DMS53 treated with DMSO at 0.1 percent for 48 hours (cell line): ENCODE measurements around the gene CDH1.

ENCODE experiments used
- DNase-seq: peaks from one replicate; lab custom pipeline; 2025; ENCODE audit not compliant: unreplicated experiment; lab: John Stamatoyannopoulos, UW

Gene CDH1

GRCh38 chr16:68843482-68844210 is 106.6 kb downstream of the CDH1 start, which contains the start of gene TANGO6:
Gene TANGO6 (plus strand): TSS chr16:68843531. CDS start chr16:68843618, 87 bp downstream.
- peak; percentile 28 for DNase-seq

- DNase-seq: no peak
Measured at GRCh38 chr16:68844211-68844564, 107.1 kb downstream of the CDH1 start.

GRCh38 chr16:68848786-68849185 is 111.7 kb downstream of the CDH1 start:
- no peak for DNase-seq

DNA sequence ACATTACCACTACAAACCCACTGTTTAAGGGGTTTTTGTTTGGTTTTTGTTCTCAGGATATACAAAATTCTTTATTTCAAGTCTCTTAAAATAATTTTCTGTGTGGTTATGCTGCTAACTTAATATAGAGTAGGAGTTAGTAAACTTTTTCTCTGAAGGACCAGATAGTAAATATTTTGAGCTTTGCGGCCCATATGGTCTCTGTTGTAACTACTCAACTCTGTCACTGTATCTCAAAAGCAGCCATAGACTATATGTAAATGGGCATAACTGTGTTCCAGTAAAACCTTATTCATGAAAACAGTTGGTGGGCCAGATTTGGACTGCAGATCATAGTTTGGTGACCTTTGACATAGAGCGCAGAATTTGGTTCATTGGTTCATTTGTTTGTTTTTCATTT is 113.4 kb downstream of the CDH1 start:
- DNase-seq: no peak

GRCh38 chr16:68851601-68852000 is 114.5 kb downstream of the CDH1 start:
- DNase-seq: no peak

DNA sequence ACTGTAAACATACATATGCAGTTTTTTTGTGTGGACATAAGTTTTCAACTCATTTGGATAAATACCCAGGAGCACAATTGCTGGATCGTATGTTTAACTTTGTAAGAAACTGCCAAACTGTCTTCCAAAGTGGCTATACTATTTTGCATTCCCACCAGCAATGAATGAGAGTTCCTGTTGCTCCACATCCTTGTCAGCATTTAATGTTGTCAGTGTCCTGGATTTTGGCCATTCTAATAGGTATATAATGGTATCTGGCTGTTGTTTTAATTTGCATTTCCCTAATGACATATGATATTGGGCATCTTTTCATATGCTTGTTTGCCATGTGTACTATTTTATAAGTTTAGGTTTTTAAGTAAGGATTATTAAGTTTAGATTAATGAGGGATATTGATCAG is 120.4 kb downstream of the CDH1 start:
- DNase-seq: no peak

DNA sequence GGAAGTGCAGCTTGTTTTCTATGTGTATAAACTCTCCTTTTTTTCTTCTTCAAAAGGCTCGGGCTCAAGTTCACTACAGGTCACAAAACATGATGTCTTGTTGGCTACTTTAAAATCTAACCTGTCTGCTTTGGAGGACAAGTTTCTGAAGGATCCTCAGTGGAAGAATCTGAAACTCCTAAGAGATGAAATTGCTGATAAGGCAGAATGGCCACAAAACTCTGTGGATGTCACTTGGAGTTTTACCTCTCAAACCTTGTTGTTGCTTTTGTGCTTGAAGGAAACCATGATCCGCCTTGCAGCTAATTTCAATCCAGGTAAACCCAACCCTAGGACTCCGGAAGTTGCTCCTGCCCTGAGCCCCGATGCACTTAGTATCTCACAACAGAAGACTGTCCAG is 122.7 kb downstream of the CDH1 start:
- DNase-seq: no peak

DNA sequence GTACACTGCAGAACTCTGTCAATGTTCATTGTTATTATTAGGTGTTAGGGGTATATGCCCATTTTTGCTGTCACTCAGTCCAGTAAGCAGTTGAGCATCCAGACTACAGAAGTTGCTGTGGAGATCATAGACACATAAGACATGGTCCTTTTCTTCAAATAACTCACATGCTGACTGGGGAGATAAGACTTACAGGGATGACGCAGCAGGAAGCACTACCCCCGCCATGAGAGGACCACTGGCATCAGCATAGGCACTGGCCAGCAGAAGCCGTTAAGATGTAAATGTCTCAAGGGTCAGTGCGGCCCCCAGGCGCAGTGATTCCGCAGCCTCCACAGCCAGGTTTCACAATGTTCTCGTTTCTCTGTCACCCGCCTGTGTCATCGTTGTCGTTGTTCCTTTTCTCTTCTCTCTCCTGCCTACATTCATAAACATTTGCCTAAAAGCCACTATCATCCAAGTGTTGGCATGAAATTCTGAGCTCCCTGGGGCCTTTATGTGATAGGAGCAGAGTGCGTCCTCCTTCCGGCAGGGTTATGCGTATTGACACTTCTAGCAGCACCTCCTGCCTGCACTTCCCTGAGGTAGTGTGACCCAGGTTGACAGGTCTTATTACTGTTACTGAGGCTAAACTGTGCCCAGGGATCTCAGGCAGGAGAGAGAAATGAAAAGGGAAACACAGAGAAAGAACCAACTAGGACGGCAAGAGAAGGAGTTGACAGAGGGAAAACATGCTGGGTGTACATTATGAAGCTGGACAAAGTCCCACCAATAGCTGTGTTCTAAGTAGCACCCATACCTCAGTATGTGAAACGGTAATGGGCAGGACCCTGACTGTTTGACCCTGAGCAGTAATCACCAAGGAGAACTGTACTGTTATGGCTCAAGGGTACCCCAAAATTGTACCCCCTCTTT is 124.1 kb downstream of the CDH1 start:
- DNase-seq: no peak

- no peak for DNase-seq
Measured at GRCh38 chr16:68866933-68867332, 129.8 kb downstream of the CDH1 start.

DNA sequence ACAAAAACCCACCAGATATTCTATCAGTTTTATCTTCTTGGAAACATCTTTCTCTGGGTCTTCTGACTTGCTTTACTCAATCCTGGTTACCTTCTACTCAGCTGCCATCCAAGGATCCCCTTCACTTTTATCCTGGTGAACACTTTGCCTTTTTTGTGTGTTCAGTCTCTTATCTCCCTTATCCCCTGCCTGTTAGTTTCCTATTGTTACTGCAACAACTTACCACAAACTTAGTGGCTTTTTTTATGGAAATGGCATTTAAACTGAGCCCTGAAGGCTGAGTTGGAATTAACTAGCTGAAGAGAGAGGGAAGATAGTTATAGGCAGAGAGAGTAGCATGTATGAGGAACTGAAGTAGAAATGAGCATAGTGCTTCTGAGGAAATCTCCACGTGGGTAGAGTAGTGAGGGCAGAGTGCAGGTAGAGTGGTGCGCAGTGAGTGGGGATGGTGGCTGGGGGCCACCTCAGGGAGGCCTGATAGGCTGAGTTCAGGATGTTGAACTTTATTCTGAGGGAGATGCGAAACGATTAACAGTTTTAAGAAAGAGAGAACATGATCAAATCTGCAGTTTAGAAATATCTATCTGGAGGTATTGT is 132.5 kb downstream of the CDH1 start:
- DNase-seq: no peak

DNA sequence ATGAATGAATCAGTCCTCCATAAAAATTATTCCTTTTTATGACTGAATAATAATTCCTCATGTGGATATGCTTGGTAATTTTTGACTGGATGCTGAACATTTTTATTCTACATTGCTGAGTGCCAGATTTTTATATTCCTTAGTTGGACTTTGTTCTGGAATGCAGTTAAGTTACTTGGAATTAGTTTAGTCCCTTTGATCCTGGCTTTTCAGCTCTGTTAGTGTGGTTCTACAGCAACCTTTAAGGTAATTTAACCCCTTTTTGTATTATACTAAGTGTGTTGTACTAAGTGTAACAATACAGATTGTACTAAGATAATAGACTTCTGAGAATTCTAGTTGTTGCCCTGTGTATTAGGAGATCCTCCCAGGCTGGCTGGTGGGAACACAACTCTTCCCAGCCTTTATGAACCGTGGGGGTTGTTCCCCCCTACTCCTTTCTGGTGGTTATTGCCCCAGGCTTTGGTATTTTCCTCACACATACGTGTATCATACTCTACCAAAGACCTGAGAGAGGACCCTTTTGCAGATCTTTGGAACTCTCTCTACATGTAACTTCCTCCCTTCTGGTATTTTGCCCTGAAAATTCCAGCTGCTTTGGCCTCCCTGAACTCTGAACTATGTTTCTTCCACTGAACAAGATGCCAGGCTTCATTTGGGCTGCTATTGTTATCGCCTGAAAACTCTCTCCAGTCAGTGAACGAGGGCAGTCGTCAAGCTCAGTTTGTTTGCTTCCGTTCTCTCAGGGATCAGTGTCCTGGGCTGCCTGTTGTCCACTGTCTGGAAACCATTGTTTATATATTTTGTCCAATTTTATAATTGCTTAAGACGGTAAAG is 136.8 kb downstream of the CDH1 start:
- DNase-seq: no peak

DNA sequence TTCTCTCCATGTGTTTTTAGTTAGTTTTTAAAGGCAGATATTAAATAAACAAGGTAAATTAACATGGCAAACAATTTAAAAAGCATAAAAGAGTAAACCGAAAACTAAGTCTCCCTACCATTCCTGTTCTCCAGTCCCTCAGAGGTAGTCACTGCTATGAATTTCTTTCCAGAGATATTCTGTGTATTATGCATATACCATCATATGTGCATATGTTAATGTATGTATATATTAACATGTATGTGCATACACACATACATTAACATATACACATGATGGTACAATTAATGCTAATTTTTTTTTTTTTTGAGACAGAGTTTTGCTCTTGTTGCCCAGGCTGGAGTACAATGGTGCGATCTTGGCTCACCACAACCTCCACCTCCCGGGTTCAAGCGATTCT is 138.8 kb downstream of the CDH1 start:
- no peak for DNase-seq

DNA sequence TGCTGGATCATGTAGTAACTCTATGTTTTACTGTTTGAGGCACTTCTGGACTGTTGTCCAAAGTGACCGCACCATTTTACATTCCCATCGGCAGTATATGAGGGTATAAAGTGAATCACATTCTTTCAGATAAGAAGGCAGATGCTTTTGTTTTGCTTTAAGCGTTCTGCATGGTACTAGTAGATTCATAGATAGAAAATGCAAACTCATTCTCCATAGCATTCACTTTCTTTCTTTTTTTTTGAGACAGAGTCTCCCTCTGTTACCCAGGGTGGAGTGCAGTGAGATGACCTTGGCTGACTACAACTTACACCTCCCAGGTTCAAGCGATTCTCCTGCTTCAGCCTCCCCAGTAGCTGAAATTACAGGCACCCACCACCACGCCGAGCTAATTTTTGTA is 146.6 kb downstream of the CDH1 start:
- DNase-seq: no peak

DNA sequence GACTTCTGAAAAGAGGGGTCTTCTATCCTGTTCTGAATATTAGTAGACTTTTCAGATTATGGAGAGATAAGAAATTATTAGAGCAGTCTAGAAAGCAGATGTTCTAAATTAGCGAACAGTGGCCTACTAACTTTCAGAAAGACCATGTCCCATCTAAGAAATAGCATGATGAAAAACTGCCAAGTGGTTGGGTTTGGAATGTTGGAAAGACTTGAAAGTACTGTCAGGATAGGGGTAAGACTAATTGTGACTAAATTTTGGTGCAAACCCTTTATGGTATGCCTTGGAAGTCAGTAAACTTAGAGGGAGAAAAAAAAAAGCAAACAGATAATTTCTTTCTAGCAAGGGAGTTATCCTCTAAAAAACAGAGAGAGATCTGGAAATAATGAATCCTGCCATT is 147.3 kb downstream of the CDH1 start:
- no peak for DNase-seq
